ENCODE results near the gene VAMP8. TPM values are rescaled to one million over a fixed set of nuclear protein-coding genes. Genes with fewer than 3 reads are reported as not detected.

Gene VAMP8
- polyA plus RNA-seq, 2 donors, result 337 to 430 TPM

DNA sequence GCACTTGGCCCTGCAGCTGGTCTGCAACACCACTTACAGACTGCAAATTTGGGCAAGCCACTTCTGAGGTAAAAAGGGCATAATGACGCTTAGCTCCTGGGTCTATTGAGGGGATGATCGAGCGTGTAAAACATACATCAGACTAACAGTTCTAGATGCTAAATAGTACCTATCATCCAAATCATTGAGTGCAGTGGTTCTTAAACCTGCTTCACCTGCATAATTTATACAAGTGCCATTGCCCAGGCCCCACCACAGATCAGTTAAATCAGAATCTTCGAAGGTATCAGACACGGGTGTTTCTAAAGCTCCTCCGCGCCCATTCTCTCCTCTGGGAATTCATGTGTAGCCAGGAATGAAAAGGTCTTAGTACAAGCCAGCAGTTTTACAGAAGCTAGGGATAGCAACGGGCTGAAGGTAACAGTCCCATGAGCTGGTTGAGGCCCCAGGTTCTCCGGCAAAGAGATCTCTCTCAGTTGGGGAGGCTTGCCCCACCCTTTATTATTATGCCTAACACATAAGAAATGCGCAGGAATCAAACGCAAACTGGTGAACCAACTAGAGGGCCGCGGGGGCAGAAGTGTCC is 17.4 kb downstream of the VAMP8 start:
- 16 to 22% methylated on average over 13 of the region's 13 CpGs for WGBS, 2 donors
- no peaks in the 10 kb centered on the region for H3K9me3 ChIP-seq (ENCODE audit: control insufficient read depth in 2 of 2, insufficient read depth in 1 of 2, low read depth in 1 of 2, low read length in 1 of 2)
- peaks cover 7 to 33% of the 10 kb centered on the region in 2 donors for H3K4me1 ChIP-seq (ENCODE audit: control insufficient read depth in 2 of 2, insufficient read depth in 2 of 2, low read length in 1 of 2)
- H3K27me3 ChIP-seq (ENCODE audit: control insufficient read depth in 1 of 2, insufficient read depth in 2 of 2, low read length in 2 of 2), result no peaks in the 10 kb centered on the region
- H3K36me3 ChIP-seq (ENCODE audit: control insufficient read depth in 2 of 2, insufficient read depth in 2 of 2, low read length in 1 of 2), result peaks cover 6 to 19% of the 10 kb centered on the region in 2 donors
- H3K27ac ChIP-seq (ENCODE audit: low read depth in 2 of 2, low read length in 1 of 2), result peak overlapping the region; percentile 88 to 98
- H3K4me3 ChIP-seq (ENCODE audit: low read depth in 1 of 2, low read length in 2 of 2), result peak overlapping the region; percentile 85 to 92

GRCh38 chr2:85595301-85596025 is 18.1 kb downstream of the VAMP8 start, which contains the start of gene RNF181:
RNF181 (plus strand) TSS chr2:85595745; CDS start chr2:85595764, 19 bp downstream.
- no peaks in the 10 kb centered on the region for H3K9me3 ChIP-seq (ENCODE audit: control insufficient read depth in 2 of 2, insufficient read depth in 1 of 2, low read depth in 1 of 2, low read length in 1 of 2)
- H3K27ac ChIP-seq (ENCODE audit: low read depth in 2 of 2, low read length in 1 of 2), result peak within 1 kb of the TSS; percentile 89 to 98
- peaks cover 10 to 29% of the 10 kb centered on the region in 2 donors for H3K4me1 ChIP-seq (ENCODE audit: control insufficient read depth in 2 of 2, insufficient read depth in 2 of 2, low read length in 1 of 2)
- 0% methylated on average over 47 of the region's 47 CpGs for WGBS, 2 donors
- peaks cover 6 to 23% of the 10 kb centered on the region in 2 donors for H3K36me3 ChIP-seq (ENCODE audit: control insufficient read depth in 2 of 2, insufficient read depth in 2 of 2, low read length in 1 of 2)
- no peaks in the 10 kb centered on the region for H3K27me3 ChIP-seq (ENCODE audit: control insufficient read depth in 1 of 2, insufficient read depth in 2 of 2, low read length in 2 of 2)
- peak within 1 kb of the TSS; percentile 85 to 92 for H3K4me3 ChIP-seq (ENCODE audit: low read depth in 1 of 2, low read length in 2 of 2)

DNA sequence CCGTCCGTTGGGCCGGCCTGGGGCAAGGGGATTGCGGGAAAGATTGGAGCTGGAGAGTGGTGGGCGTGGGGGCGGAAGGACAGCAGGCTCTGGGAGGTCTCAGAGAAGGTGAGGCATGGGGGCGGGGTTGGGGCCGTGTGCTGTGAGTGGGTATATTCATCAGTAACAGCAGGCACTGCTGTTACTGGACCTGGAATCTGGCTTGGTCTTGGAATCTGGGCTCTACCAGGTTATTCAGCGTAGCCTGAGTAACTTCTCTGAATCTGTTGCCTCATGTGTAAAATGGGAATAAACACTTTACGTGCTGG is 18.6 kb downstream of the VAMP8 start:
- Histone ChIP-seq H3K36me3 (ENCODE audit: control insufficient read depth in 2 of 2, insufficient read depth in 2 of 2, low read length in 1 of 2) (peaks cover 6 to 23% of the 10 kb centered on the region in 2 donors), H3K9me3 (ENCODE audit: control insufficient read depth in 2 of 2, insufficient read depth in 1 of 2, low read depth in 1 of 2, low read length in 1 of 2) (no peaks in the 10 kb centered on the region), H3K27ac (ENCODE audit: low read depth in 2 of 2, low read length in 1 of 2) (peak overlapping the region; percentile 89 to 94), H3K27me3 (ENCODE audit: control insufficient read depth in 1 of 2, insufficient read depth in 2 of 2, low read length in 2 of 2) (no peaks in the 10 kb centered on the region), H3K4me3 (ENCODE audit: low read depth in 1 of 2, low read length in 2 of 2) (peak overlapping the region; percentile 85 to 92), H3K4me1 (ENCODE audit: control insufficient read depth in 2 of 2, insufficient read depth in 2 of 2, low read length in 1 of 2) (peaks cover 11 to 24% of the 10 kb centered on the region in 2 donors)
- 2 to 3% methylated on average over 10 of the region's 10 CpGs for WGBS, 2 donors

GRCh38 chr2:85596486-85597143 is 19.2 kb downstream of the VAMP8 start:
- Histone ChIP-seq H3K27ac (ENCODE audit: low read depth in 2 of 2, low read length in 1 of 2) (no peak overlapping the region), H3K36me3 (ENCODE audit: control insufficient read depth in 2 of 2, insufficient read depth in 2 of 2, low read length in 1 of 2) (peaks cover 6 to 25% of the 10 kb centered on the region in 2 donors), H3K27me3 (ENCODE audit: control insufficient read depth in 1 of 2, insufficient read depth in 2 of 2, low read length in 2 of 2) (no peaks in the 10 kb centered on the region), H3K4me1 (ENCODE audit: control insufficient read depth in 2 of 2, insufficient read depth in 2 of 2, low read length in 1 of 2) (peaks cover 11 to 24% of the 10 kb centered on the region in 2 donors), H3K4me3 (ENCODE audit: low read depth in 1 of 2, low read length in 2 of 2) (peak overlapping the region in 1 of 2 donors; percentile 85), H3K9me3 (ENCODE audit: control insufficient read depth in 2 of 2, insufficient read depth in 1 of 2, low read depth in 1 of 2, low read length in 1 of 2) (no peaks in the 10 kb centered on the region)
- WGBS, 2 donors, result 61 to 66% methylated on average over 3 of the region's 3 CpGs

DNA sequence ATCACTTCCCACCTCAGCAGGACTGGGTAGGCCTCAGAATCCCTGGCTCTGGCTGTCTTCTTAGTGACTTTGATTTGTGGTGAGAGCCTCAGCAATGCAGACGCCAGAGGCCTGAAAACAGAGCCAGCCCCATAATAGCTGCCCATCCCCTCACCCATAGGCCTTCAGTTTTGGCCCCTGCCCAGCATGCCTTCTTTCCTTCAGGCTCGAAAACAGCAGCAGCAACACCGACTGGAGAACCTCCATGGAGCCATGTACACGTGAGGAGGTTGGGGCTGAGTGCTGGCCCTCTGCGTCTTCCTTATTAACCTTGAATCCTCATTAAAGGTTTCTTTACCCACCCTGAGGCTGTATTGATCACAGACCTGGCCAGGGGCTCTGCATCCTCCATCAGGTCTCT is 19.9 kb downstream of the VAMP8 start:
- 80 to 81% methylated on average over 5 of the region's 5 CpGs for WGBS, 2 donors
- Histone ChIP-seq H3K9me3 (ENCODE audit: control insufficient read depth in 2 of 2, insufficient read depth in 1 of 2, low read depth in 1 of 2, low read length in 1 of 2) (no peaks in the 10 kb centered on the region), H3K36me3 (ENCODE audit: control insufficient read depth in 2 of 2, insufficient read depth in 2 of 2, low read length in 1 of 2) (peaks cover 6 to 25% of the 10 kb centered on the region in 2 donors), H3K4me1 (ENCODE audit: control insufficient read depth in 2 of 2, insufficient read depth in 2 of 2, low read length in 1 of 2) (peaks cover 14 to 28% of the 10 kb centered on the region in 2 donors), H3K27ac (ENCODE audit: low read depth in 2 of 2, low read length in 1 of 2) (no peak overlapping the region), H3K27me3 (ENCODE audit: control insufficient read depth in 1 of 2, insufficient read depth in 2 of 2, low read length in 2 of 2) (no peaks in the 10 kb centered on the region), H3K4me3 (ENCODE audit: low read depth in 1 of 2, low read length in 2 of 2) (no peak overlapping the region)

- Histone ChIP-seq H3K27ac (ENCODE audit: low read depth in 2 of 2, low read length in 1 of 2) (no peak overlapping the region), H3K36me3 (ENCODE audit: control insufficient read depth in 2 of 2, insufficient read depth in 2 of 2, low read length in 1 of 2) (peaks cover 6 to 25% of the 10 kb centered on the region in 2 donors), H3K27me3 (ENCODE audit: control insufficient read depth in 1 of 2, insufficient read depth in 2 of 2, low read length in 2 of 2) (no peaks in the 10 kb centered on the region), H3K9me3 (ENCODE audit: control insufficient read depth in 2 of 2, insufficient read depth in 1 of 2, low read depth in 1 of 2, low read length in 1 of 2) (no peaks in the 10 kb centered on the region), H3K4me3 (ENCODE audit: low read depth in 1 of 2, low read length in 2 of 2) (no peak overlapping the region), H3K4me1 (ENCODE audit: control insufficient read depth in 2 of 2, insufficient read depth in 2 of 2, low read length in 1 of 2) (peaks cover 14 to 28% of the 10 kb centered on the region in 2 donors)
- 77 to 78% methylated on average over 14 of the region's 14 CpGs for WGBS, 2 donors
These were observed 21.4 kb downstream of the VAMP8 start for GRCh38 chr2:85598594-85599340.

GRCh38 chr2:85599468-85600234 is 22.3 kb downstream of the VAMP8 start:
- H3K27ac ChIP-seq (ENCODE audit: low read depth in 2 of 2, low read length in 1 of 2), result no peak overlapping the region
- H3K27me3 ChIP-seq (ENCODE audit: control insufficient read depth in 1 of 2, insufficient read depth in 2 of 2, low read length in 2 of 2), result no peaks in the 10 kb centered on the region
- no peak overlapping the region for H3K4me3 ChIP-seq (ENCODE audit: low read depth in 1 of 2, low read length in 2 of 2)
- H3K9me3 ChIP-seq (ENCODE audit: control insufficient read depth in 2 of 2, insufficient read depth in 1 of 2, low read depth in 1 of 2, low read length in 1 of 2), result no peaks in the 10 kb centered on the region
- WGBS, 2 donors, result 67 to 68% methylated on average over 17 of the region's 17 CpGs
- peaks cover 14 to 30% of the 10 kb centered on the region in 2 donors for H3K4me1 ChIP-seq (ENCODE audit: control insufficient read depth in 2 of 2, insufficient read depth in 2 of 2, low read length in 1 of 2)
- peaks cover 6 to 25% of the 10 kb centered on the region in 2 donors for H3K36me3 ChIP-seq (ENCODE audit: control insufficient read depth in 2 of 2, insufficient read depth in 2 of 2, low read length in 1 of 2)

- Histone ChIP-seq H3K27ac (ENCODE audit: low read depth in 2 of 2, low read length in 1 of 2) (no peak overlapping the region), H3K4me3 (ENCODE audit: low read depth in 1 of 2, low read length in 2 of 2) (no peak overlapping the region), H3K9me3 (ENCODE audit: control insufficient read depth in 2 of 2, insufficient read depth in 1 of 2, low read depth in 1 of 2, low read length in 1 of 2) (no peaks in the 10 kb centered on the region), H3K36me3 (ENCODE audit: control insufficient read depth in 2 of 2, insufficient read depth in 2 of 2, low read length in 1 of 2) (peaks cover 6 to 25% of the 10 kb centered on the region in 2 donors), H3K27me3 (ENCODE audit: control insufficient read depth in 1 of 2, insufficient read depth in 2 of 2, low read length in 2 of 2) (no peaks in the 10 kb centered on the region), H3K4me1 (ENCODE audit: control insufficient read depth in 2 of 2, insufficient read depth in 2 of 2, low read length in 1 of 2) (peaks cover 15 to 31% of the 10 kb centered on the region in 2 donors)
- WGBS, 2 donors, result 83 to 92% methylated on average over 3 of the region's 3 CpGs
These were observed 22.8 kb downstream of the VAMP8 start for GRCh38 chr2:85600235-85600575.

Data from esophagus (tissue), 2 donors.